Muscle layer of duodenum (tissue), 2 donors: ENCODE results near the gene PAX9.
A peak's percentile ranks its signal among the peaks of the same experiment; 100 is the strongest.

Experiments
- H3K27ac ChIP-seq: one replicate; pipeline ENCODE4 v1.7.0; 2013; ENCODE audit warnings: mild to moderate bottlenecking, low read length
- H3K27me3 ChIP-seq: one replicate; pipeline ENCODE4 v1.7.0; 2013; ENCODE audit warnings: low read depth, mild to moderate bottlenecking, control low read depth, low read length
- H3K36me3 ChIP-seq, 2 donors: one replicate each; pipeline ENCODE4 v1.7.0; 2013; ENCODE audit warnings: low read length in 2 of 2, control low read depth in 1 of 2, mild to moderate bottlenecking in 1 of 2; ENCODE audit not compliant: insufficient read depth in 2 of 2, control insufficient read depth in 1 of 2
- H3K4me1 ChIP-seq, 2 donors: one replicate each; pipeline ENCODE4 v1.7.0; 2013; ENCODE audit warnings: low read length in 2 of 2, mild to moderate bottlenecking in 2 of 2, control low read depth in 1 of 2, moderate library complexity in 1 of 2; ENCODE audit not compliant: insufficient read depth in 2 of 2, control insufficient read depth in 1 of 2
- H3K4me3 ChIP-seq, 2 donors: one replicate each; pipeline ENCODE4 v1.7.0; 2013; ENCODE audit warnings: low read length in 2 of 2, low read depth in 1 of 2, mild to moderate bottlenecking in 1 of 2
- H3K9me3 ChIP-seq, 2 donors: one replicate each; pipeline ENCODE4 v1.7.0; 2013; ENCODE audit warnings: low read length in 2 of 2, control low read depth in 1 of 2, mild to moderate bottlenecking in 1 of 2; ENCODE audit not compliant: control insufficient read depth in 1 of 2
- donor health status: healthy.

Gene PAX9

DNA sequence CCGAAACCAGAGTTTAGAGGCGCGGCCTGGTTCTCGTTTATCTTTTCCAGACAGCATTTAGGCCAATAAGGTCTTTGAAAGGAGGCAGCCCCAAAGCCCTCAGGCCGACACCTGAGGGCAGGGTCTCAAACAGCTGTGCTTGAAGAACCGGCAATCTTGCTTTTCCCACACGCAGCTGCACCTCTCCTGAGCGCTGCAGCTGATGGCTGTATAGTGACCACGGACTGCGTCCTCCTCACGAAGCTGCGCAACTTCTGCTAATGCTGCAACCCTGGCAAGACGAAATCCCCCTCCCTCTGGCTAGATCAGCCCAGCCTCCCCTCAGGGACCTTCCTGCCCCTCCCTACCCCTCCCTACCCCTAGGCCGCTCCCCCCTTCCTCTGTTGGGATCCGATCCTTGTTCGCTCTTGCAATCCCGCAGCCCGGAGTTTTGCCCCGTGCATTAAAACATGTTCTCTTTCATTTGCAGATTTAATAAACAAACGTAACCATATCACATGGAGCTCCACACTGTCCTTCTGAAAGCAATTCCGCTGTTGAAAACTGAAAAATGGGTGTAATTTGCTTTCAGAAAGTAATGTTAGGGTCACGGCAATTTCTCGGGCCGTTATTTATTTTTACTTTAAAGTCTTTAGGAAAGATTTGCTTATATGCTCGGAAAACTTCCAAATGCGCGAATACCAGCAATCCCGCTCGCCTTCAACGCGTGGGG lies 4.8 kb upstream of the PAX9 start:
- Histone ChIP-seq H3K4me3 (peak overlapping the region; percentile 12 to 58), H3K9me3 (no peaks in the 10 kb centered on the region), H3K27ac (no peak overlapping the region), H3K36me3 (no peaks in the 10 kb centered on the region), H3K27me3 (peaks cover 97% of the 10 kb centered on the region), H3K4me1 (peaks cover 0 to 49% of the 10 kb centered on the region in 2 donors)

DNA sequence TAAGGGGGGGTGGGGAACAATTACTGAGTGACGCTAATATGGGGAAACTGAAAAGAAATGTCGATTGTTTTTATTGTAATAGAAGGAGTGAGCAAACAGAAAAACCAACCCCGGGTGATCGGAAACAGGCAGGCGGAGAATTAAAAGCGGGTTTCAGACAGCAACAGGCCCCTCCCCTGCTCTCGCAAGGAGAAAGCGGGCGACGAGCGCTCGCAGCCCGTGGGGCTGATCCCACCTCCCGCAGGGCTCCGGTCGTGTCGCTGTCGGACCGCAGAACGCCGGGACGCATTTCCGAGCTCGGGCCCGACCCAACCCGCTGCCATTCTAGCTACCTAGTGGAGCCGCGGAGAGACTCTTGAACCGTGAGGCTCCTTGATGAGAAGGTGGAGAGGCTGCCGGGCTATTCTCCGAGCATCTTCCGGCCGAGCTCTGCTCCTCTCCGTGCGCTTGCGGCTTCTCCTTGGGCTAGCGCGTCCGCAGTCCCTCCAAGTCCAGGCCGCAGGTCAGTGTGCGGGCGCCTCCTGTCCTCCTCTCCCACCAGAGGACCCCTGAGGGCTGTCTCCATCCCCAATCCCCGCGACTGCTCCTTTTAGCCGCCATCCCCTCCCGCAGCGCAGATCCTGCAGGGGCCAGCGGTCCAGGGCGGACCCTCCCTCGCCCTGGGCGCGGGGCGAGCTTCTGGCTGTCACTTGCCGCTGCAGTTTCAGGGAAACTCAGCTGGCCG lies 4.1 kb upstream of the PAX9 start:
- Histone ChIP-seq H3K27ac (no peak overlapping the region), H3K27me3 (peaks cover 99% of the 10 kb centered on the region), H3K36me3 (no peaks in the 10 kb centered on the region), H3K4me1 (peaks cover 0 to 56% of the 10 kb centered on the region in 2 donors), H3K4me3 (peak overlapping the region; percentile 12 to 58), H3K9me3 (no peaks in the 10 kb centered on the region)

DNA sequence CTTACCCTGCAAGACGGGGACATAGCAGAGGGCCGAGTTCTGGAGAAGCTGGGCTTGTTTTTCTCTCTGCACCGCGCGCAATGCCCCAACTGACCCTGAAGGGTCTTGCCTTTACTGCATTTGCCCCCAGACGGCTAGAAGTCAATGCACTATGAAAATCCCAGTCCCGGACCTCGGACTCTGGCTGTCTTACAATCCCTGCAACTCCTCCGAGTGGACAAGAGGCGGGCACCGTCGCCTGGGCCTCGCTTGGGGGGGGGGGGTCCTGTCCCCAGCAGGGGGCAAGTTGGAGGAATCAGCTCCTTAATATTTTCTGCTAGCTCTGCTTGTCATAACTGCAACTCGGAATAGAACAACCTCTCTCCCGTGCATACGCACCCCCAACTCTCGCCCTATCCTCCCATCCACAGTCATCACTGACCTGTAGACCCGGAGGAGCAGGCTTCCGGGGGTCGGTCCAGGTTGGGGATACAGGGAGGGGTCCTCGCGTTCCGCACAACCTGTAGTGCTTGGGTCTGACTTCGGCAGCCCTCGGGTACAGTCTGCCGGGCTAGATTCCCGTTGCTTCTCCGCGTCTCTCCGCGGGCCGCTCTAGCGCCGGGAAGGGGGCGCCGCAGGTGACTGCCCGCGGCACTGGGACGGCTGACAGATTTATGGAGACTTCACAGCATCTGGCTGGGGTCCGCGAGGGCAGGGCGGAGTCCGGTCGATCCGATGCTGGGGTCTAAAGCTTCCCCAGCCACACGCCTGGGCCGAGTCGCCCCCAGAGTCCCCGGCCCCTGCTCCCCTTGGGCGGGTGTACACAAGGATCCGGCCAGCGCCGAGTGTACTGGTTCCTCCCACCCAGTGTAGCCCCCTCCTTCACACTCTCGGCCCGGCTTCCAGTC lies 3.3 kb upstream of the PAX9 start:
- peaks cover 0 to 64% of the 10 kb centered on the region in 2 donors for H3K4me1 ChIP-seq
- no peaks in the 10 kb centered on the region for H3K36me3 ChIP-seq
- H3K4me3 ChIP-seq = peak overlapping the region in 1 of 2 donors; percentile 58
- no peaks in the 10 kb centered on the region for H3K9me3 ChIP-seq
- peaks cover 99% of the 10 kb centered on the region for H3K27me3 ChIP-seq
- H3K27ac ChIP-seq = no peak overlapping the region

DNA sequence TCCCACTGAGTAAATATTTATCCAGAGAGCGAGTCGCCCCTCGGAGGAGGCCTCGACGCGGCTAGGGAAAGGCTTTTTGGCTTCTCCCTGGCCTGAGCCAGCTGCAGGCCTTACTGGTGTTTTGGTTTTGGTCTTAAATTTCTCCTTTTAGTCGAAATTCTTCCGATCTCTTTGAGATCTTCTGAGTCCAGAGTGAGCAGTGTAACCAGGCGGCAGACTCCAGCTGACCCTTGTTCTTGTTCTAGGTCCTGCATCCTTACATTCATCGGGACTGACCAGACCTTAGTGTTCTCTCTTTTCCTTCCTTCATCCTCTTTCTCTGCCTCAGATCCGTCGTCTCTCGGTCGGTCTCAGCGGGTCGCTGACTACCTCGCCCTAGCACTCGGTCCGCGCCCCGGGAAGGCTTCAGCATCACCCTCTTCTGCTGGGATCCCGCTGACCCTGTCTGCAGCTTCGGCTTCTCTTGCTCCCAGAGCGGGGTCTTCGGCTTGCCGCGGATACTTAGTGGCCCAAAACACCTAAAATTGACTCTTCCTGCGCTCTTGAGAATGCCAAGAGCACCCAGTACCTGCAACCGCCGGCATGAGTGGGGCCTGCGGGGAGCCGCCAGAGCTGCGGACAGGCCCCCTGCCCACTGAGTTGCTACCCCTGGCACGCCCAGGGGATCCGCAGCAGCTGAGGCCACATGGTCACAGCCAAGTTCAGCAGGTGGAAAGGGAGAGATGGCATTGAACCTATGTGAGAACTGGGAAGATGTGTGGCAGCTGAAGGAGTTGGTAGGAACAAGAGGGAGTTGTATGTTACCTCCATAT lies 2.4 kb upstream of the PAX9 start:
- Histone ChIP-seq H3K27me3 (peaks cover 99% of the 10 kb centered on the region), H3K27ac (no peak overlapping the region), H3K4me1 (peaks cover 0 to 73% of the 10 kb centered on the region in 2 donors), H3K36me3 (no peaks in the 10 kb centered on the region), H3K4me3 (no peak overlapping the region), H3K9me3 (no peaks in the 10 kb centered on the region)

DNA sequence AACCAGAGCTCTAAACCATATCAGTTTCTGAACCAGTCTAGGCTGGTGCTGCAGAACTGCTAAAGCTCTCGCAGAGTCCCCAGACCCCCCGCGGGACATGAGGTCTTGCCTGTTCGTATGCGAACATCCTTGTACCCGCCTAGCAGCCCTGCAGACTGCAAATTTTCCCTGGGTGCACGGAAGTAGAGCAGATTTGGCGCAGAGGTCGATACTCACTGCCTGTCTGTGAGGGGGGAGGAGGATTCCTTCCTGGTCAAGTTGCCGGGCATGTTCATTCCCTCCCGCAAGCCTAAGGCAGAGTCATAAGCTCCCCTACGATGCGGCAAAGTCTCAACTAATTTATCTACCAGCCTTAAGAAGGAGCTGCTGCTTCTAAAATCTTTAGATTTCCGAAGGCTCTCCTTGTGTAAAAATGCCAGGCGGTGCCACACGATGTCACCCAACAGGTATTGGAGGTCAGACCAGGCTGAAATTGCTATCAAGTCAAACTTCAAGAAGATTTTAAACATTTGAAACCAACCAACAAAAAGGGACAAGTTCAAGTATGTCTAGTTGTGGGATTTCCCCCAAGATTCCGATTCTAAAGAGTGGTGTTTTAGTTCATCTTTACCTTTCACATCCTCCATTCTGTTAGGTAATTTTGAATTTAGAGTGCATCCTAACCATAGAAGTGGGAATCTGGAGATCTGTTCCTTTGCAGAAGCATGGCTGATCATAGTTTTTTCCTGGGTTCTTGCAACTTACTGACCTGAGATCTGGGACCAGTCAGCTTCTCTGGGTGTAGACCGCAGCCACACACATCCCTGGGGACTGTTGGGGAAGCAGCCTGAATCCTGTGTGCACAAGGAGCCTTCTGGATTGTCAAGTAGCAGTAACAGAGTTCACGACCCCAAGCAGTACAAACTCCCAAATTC lies 1.6 kb upstream of the PAX9 start:
- Histone ChIP-seq H3K4me3 (no peak overlapping the region), H3K36me3 (no peaks in the 10 kb centered on the region), H3K4me1 (peaks cover 0 to 71% of the 10 kb centered on the region in 2 donors), H3K27ac (no peak overlapping the region), H3K9me3 (no peaks in the 10 kb centered on the region), H3K27me3 (peaks cover 99% of the 10 kb centered on the region)

DNA sequence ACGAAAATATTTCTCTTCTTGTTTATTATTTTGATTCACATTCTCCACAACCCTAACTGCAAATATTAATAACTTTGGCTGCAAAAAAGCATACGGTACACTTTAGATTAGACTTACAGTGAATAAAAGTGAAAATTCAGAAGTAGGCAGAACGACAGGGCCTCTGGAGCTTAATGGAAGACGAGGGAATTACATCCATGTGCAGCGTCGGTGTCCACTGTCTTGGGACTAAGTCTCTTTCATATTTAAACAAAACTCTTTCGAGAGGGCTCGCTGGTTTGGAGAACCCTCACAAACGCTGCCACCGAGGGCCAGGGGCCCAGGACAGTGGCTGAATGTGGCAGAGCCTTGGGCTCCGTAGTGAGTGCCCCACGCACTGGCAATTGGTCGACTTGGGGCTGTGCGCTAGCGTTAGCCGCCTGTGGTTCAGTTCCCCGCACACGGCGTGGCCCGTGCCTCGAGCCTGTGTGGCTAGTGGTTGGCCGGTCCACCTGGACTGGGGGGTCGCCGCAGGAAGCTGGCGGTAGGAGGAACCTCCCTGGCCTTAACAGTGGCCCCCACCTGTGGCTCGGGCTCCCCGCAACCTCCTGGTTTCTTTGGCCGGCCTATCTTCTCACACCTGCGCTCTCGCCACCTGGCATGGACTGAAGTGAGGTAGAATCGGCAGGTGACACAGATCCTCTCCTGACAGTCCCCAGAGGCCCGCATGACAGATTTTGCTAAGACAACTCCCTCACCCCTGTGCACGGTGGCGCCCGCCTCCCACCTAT lies 739 bp upstream of the PAX9 start:
- peak overlapping the region; percentile 48 to 49 for H3K4me3 ChIP-seq
- H3K27me3 ChIP-seq = peaks cover 99% of the 10 kb centered on the region
- H3K36me3 ChIP-seq = no peaks in the 10 kb centered on the region
- peaks cover 0 to 67% of the 10 kb centered on the region in 2 donors for H3K4me1 ChIP-seq
- H3K27ac ChIP-seq = no peak overlapping the region
- no peaks in the 10 kb centered on the region for H3K9me3 ChIP-seq

DNA sequence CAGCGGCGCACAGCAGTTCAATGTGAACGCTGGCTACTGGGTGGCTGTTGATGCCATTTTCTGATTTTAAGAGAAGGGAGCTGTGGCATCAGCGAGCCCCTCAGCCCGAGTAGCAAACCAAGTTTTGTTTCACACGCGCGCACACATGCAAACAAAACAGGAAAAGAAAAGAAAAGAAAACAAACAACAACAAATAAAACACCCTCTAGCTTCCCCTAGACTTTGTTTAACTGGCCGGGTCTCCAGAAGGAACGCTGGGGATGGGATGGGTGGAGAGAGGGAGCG lies 540 bp downstream of the PAX9 start:
- Histone ChIP-seq H3K27me3 (peaks cover 99% of the 10 kb centered on the region), H3K27ac (no peak overlapping the region), H3K4me1 (peaks cover 0 to 66% of the 10 kb centered on the region in 2 donors)

DNA sequence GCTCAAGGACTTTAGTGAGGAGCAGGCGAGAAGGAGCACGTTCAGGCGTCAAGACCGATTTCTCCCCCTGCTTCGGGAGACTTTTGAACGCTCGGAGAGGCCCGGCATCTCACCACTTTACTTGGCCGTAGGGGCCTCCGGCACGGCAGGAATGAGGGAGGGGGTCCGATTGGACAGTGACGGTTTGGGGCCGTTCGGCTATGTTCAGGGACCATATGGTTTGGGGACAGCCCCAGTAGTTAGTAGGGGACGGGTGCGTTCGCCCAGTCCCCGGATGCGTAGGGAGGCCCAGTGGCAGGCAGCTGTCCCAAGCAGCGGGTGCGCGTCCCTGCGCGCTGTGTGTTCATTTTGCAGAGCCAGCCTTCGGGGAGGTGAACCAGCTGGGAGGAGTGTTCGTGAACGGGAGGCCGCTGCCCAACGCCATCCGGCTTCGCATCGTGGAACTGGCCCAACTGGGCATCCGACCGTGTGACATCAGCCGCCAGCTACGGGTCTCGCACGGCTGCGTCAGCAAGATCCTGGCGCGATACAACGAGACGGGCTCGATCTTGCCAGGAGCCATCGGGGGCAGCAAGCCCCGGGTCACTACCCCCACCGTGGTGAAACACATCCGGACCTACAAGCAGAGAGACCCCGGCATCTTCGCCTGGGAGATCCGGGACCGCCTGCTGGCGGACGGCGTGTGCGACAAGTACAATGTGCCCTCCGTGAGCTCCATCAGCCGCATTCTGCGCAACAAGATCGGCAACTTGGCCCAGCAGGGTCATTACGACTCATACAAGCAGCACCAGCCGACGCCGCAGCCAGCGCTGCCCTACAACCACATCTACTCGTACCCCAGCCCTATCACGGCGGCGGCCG lies 1.1 kb downstream of the PAX9 start:
- Histone ChIP-seq H3K27me3 (peaks cover 98% of the 10 kb centered on the region), H3K36me3 (no peaks in the 10 kb centered on the region), H3K27ac (no peak overlapping the region), H3K9me3 (no peaks in the 10 kb centered on the region), H3K4me1 (peaks cover 0 to 61% of the 10 kb centered on the region in 2 donors), H3K4me3 (peak overlapping the region; percentile 5 to 49)

More for the DNA sequence above, 540 bp downstream of the PAX9 start:
- no peaks in the 10 kb centered on the region for H3K9me3 ChIP-seq
- peak overlapping the region; percentile 5 to 49 for H3K4me3 ChIP-seq
- no peaks in the 10 kb centered on the region for H3K36me3 ChIP-seq
